DMS53 (cell line): Measurements from ENCODE around the gene PDE4DIP.
"Not testable (repeated sequence)": the region's sequence is repeated elsewhere in the genome, so short reads cannot be mapped to it uniquely, and the experiment has no call there.

Source experiments
- DNase-seq: peaks from one replicate; lab custom pipeline; 2025; lab: John Stamatoyannopoulos, UW

The PDE4DIP gene

DNA sequence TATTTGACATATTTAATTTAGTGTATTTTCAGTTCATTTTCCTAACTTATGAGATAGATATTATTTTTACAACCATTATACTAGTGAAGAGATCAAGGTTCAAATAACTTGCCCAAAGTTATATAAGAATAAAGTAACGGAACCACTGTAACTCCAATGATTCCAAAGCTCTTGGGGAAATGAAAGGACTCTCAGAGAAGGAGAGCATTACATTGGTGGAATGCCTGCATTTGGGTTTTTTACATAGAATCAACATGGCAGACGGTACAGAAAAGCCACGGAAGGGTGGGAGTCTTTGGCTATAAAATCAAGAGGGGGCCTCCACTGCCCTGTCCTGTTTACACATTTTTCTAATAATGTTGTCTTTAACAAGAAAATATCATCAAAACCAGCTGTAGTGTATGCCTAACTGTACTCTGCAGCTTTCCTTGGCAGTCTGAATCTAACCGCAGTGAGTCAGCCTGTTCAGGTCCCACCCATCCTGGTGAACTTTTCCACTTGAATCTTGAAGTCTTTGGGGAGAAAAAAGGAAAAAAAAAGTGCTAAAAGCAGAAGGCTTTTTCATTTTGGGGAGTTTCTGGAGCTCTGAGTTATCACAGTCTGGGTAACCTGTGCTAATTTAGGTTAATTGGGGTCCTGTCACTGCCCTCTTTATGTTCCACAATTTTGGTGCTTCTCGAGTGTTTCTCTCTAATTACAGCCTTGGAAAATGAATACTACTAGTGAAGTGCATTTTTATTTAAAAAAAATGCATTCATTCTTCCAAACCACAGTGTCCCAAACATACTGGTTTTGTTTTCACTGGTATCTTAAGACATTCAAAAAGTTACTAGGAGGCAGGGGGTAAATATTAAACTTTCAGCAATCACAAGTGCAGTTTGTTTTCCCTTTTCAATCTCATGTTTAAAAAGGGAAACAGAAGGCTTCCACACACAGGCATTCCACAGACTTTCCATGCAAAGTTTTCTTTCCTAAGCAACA, 30.5 kb downstream of the PDE4DIP start:
- not testable (repeated sequence) for DNase-seq

DNA sequence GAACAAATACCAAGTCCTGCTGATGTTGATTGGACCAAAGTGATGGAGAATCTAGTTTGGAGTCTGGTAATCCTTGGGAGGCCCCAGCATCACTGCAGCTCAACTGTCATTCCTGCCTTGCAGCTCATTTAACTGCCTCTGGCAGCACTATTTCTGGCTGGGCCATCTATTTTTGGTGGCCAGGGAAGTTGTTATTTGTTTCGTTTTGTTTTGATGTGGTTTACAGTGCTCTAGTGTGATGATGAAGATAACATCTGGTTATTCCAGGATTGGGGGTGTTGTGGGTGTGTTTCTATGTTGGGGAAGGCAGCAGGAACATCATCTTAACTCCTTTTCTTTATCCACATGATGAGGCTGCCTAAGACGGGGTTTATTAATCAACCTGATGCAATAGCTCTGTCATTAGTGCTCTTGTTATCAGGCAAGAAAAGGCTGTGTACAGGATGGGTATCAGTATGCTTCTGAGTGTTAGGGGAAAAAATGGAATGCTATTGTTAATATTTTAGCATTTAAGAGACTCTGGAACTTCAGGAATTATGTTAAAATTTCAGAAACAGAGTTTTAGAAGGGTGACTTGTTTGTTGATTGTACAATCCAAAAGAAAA, 35.7 kb downstream of the PDE4DIP start:
- not testable (repeated sequence) for DNase-seq

DNA sequence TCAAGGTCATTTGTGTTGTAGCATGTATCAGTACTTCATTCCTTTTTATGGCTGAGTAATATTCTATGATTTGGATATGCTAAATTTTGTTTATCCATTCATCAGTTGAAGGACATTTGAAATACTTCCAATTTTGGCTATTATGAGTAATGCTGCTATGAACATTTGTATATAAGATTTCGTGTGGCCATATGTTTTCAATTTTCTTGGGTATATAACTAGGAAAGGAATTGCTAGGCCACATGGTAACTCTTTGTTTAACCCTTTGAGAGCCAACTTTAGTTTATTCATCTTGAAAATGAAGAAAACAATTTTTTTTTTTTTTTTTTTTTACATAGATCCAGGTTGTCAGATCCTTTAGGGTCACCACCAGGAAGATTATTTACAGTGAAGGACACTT, 37.0 kb downstream of the PDE4DIP start:
- DNase-seq = not testable (repeated sequence)

DNA sequence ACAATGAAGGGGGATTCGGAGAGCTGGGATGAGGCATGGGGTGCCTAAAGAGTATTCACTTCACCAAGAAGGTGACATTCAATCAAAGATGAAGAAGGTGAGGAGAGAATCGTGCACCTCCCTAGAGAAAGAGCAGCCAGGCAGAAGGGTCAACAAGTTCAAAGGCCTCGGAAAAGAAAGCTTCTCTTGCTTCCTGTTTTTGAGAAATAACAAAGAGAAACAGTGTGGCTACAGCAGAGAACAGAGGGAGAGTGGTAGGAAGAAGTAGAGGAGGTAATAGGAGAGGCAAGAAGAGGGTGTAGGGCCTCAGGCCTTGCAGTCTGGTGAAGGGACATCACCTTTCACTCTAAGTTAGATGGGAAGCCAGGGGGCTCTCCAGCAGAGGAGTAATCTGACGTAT, 41.0 kb downstream of the PDE4DIP start:
- DNase-seq = not testable (repeated sequence)

GRCh38 chr1:148886293-148886692, 42.1 kb downstream of the PDE4DIP start:
- DNase-seq = not testable (repeated sequence)

DNA sequence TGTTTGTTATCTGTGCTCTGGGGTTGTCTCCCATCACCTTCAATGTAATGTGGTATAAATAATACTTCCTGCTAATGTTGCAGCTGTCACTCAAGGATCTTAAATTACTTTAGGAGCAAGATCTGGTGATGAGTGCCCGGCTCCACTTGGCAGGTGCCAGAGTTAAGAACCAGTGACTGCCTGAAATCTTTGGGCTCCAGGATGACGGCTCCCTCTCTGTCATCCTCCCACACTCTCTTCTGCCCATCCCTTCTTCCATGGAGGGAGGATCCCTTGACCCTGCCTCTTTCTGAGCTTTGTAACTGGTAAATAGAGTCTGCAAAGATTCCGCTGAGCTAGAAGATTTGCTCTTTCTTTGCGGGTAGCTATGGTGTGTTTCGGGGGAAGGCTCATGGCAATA, 44.4 kb downstream of the PDE4DIP start:
- DNase-seq = not testable (repeated sequence)

DNA sequence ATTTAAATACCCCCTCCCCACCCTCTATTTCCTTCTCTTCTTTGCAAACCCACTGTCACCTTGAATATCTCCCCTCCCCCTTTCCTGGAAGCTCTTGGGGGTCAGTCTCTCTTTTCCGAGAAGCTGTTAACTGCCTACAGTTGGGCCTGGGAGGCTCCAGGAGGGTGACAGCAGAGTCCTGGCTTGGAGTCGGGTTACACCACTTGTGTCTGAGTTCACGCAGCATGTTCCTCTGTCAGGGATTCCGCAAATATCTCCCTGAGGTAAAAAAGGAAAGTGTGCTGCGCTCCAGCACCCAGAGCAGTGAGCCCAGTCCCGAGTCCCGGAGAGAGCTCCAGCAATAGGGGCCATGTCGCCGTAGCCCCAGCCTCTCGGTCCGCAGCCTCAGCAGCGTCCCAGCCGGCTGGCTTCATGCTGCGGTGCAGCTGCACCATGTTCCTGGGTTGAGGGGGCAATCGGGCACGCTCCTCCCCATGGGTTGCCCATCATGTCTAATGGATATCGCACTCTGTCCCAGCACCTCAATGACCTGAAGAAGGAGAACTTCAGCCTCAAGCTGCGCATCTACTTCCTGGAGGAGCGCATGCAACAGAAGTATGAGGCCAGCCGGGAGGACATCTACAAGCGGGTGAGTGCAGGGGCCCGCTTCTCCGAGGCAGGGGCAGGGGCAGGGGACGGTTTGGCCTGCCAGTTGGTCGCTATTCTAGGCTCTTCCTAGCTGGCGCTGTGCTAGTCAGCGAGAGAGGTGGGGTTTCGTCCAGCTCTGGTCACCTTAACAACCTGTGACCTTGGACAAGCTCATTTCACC, 45.2 kb downstream of the PDE4DIP start:
- not testable (repeated sequence) for DNase-seq

- not testable (repeated sequence) for DNase-seq
Measured at GRCh38 chr1:148890075-148890568, 45.9 kb downstream of the PDE4DIP start.

DNA sequence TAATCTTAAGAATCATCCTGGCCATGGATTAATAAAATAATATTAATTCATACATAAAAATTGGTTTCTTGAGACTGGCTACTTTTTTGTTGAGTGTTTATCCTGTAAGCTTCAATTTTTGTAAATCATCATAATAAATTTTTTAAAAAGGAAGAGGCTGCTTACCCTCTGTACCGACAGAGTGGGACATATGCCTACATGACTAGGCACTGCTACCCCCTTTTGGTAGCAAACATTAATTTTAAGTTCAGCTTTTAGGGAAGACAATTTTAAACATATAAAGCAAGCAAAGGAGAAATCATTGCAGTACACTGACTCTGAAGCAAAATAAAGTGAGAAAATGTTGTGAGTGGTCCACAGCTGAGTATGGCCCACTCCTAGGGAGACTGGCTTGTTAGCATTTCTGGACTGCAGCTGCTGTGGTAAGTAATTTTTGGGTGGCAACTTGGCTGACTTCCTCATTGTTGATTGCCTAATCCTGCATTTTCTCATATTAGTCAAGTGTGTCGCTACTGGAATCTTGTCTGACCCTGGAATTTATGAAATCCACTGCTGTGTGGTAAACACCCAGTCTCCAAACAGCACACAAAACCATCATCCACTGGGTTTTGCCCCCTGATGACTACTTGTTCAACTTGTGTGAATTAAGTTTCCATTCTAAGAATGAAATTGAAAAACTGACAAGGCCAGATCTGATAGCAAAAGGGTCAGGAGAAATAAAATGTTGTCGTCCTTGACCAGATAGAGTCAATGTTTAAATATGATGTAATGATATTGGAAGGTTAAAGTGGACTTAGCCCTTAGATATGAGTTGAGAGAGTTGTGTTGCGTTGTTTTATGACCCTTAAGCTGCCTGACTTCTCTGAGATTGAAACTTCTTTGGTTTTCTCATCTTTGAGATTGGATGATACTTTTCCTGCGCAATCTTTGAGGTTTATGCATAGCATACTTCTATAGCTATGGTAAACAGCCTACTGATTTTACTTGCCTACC, 50.4 kb downstream of the PDE4DIP start:
- not testable (repeated sequence) for DNase-seq

- not testable (repeated sequence) for DNase-seq
Measured at GRCh38 chr1:148900026-148900425, 55.8 kb downstream of the PDE4DIP start.

DNA sequence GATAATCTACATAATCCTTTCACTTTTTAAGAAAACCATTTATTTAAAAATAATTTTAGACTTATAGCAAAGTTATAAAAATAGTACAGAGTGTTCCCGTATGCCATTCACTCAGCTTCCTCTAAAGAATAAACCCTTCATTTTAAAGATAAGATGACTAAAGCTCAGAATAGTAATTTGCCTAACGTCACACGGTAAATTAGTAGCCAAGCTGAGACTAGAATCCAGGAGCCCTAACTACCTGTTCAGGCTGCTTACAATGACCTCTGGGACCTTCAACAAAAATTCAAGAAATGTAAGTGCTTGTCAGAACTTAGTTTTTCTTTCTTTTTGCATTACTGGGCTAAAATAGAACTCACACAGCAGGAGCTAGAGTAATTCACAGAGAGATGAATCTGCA, 56.5 kb downstream of the PDE4DIP start:
- DNase-seq = not testable (repeated sequence)

- DNase-seq = not testable (repeated sequence)
Measured at GRCh38 chr1:148901150-148901952, 57.1 kb downstream of the PDE4DIP start.

GRCh38 chr1:148901953-148902341, 57.7 kb downstream of the PDE4DIP start:
- not testable (repeated sequence) for DNase-seq

DNA sequence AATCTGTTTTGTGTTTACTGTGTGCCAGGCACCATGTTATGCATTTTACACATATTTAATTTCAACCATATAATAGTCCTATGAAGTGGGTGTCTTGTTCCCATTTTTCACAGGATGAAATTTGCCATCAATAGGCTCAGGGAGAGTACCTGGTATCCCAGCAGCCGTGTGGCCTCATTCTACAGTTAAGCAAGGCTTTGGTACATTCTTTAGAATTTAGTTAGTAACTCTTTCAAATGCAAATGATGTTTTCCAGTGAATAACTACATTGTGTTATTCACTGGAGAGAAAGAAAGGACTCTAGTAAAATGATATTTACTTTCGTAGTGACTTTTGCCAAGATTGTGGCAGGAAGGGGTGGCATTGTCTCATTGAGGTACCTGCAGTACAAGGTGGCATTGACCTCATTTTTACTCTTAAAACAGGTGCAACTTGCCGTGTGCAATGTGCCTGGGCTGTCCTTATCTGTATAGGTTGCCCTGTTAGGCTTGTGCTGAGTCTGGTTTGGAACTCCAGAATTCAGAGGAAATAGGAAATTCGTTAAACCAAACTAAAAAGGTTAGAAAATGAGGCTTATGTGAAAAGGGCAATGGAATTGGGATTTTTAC, 65.1 kb downstream of the PDE4DIP start:
- not testable (repeated sequence) for DNase-seq

- DNase-seq = not testable (repeated sequence)
Measured at GRCh38 chr1:148911303-148911928, 67.2 kb downstream of the PDE4DIP start.

DNA sequence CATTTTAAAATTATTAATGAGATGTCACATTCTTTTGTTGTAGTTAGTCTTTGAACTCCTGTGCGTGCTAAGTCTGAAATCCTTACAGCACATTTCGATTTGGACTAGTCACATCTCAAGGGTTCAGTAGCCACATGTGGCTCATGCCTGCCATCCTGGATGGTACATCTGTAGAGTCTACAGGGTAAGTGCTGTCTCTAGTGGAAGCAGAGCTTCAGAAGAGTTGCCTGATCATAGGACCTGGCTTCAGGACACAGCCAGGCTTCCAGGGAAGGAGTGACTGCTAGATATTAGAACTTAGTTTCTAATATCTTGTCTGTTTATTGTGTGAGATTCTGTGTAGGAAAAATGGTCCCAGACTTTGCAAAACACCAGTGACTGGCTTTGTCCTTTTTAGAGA, 72.0 kb downstream of the PDE4DIP start:
- DNase-seq = not testable (repeated sequence)

- not testable (repeated sequence) for DNase-seq
Measured at GRCh38 chr1:148916695-148917348, 72.6 kb downstream of the PDE4DIP start.

DNA sequence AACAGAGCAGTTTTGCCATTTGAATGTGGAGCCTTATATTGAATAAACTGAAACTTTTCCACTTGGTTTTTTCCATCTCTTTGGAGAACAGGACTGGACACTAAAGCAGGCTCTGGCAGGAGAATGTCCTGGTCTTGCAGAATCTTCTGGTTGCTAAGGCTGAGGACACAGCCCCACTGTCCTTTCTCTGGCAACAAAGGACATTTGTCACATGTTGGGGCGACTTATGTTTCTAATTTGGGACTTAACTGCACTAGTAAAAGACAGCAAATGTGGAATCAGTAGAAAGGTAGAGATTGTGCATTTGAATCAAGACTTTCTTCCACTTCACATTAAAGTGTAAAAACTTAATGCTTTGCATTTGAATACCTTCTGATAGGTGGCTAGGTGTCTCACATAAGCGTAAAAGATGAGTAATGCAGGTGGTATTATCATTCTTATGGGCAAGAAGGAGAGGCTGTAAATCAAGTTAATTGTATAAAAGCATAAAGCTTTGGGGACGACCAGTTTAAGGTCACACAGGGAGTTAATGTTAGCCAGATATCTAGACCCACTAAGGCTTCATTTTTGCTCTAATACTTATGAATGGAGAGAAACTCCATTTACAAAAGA, 74.7 kb downstream of the PDE4DIP start:
- not testable (repeated sequence) for DNase-seq
